ENCODE results near the gene CDSN. TPM values are rescaled to one million over a fixed set of nuclear protein-coding genes. Genes with fewer than 3 reads are reported as not detected.

The CDSN gene
- total RNA-seq, 1 experiment from 2014 or later = 0.12 TPM

DNA sequence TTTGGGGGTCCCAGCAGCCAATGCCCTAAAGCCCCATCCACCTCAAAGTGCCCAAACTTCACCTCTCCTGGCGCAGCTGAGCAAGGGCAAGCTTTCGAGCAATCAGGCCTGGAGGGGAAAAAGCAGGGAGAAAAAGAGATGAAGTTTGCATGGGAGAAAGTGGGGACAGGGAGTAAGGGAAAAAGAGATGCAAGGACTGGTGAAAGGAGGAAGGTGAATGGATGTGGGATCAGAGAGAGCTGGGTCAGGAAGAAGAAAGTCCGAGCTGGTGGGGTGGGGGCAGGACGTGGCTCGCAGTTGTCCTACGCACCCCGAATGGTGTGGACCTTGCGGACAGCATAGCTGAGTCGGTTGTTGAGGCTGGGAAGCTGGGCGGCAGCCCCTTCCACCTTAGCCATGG lies 25.1 kb upstream of the CDSN start:
- ChIA-PET RAD21 (ENCODE audit: low non-redundant PET in 1 of 2, low total read pairs in 2 of 2, uncharacterized antibody in 2 of 2, unreplicated experiment in 2 of 2) (no interaction called here), POLR2A (no interaction called here), CTCF (no interaction called here)
- Histone ChIP-seq H3K9me3 (ENCODE audit: control insufficient read depth in 1 of 2, insufficient read depth in 1 of 2, low read depth in 1 of 2, low read length in 2 of 2) (no peaks in the 10 kb centered on the region), H3K27ac (ENCODE audit: low read depth, low read length) (no peak overlapping the region), H3K4me1 (ENCODE audit: control insufficient read depth in 1 of 2, insufficient read depth in 2 of 2, low read length in 2 of 2) (no peaks in the 10 kb centered on the region), H3K4me3 (replicated peaks in 1 of 2; ENCODE audit: low read depth in 1 of 2, low read length in 2 of 2) (no peak overlapping the region), H3K79me2 (ENCODE audit: insufficient read depth, low read length) (no peaks in the 10 kb centered on the region), H3K27me3 (ENCODE audit: insufficient read depth, low read length) (no peaks in the 10 kb centered on the region), H2AFZ (ENCODE audit: low read depth, low read length, poor library complexity, severe bottlenecking) (no peak overlapping the region), H3K36me3 (ENCODE audit: control insufficient read depth in 1 of 2, insufficient read depth in 2 of 2, low read length in 2 of 2) (peaks cover 0 to 3% of the 10 kb centered on the region in 2 experiments; a peak in 1 of 4 replicates), H3K4me2 (ENCODE audit: low read length) (no peak overlapping the region), H3K9me2 (ENCODE audit: insufficient read depth) (no peaks in the 10 kb centered on the region), H4K20me1 (ENCODE audit: insufficient read depth) (no peaks in the 10 kb centered on the region), H3K9ac (ENCODE audit: low read length) (no peak overlapping the region)
- TF ChIP-seq ELF1 (IDR thresholded peaks at IDR 0.05; ENCODE audit: borderline replicate concordance, low read depth) (no peak), SIN3A (IDR thresholded peaks at IDR 0.05; ENCODE audit: low read depth) (no peak), ZNF274 (IDR thresholded peaks at IDR 0.05; ENCODE audit: low read depth, low read length) (no peak), POLR2AphosphoS5 (IDR thresholded peaks at IDR 0.05; ENCODE audit: low read depth, low read length) (no peak), CEBPB (IDR thresholded peaks at IDR 0.05; ENCODE audit: low read depth) (no peak), CBX3 (IDR thresholded peaks at IDR 0.05; ENCODE audit: low read depth) (no peak), RAD21 (IDR thresholded peaks at IDR 0.05; ENCODE audit: low read depth) (no peak), FOSL1 (IDR thresholded peaks at IDR 0.05; ENCODE audit: low read depth) (no peak)
- TF ChIP-seq, protein P1, sequence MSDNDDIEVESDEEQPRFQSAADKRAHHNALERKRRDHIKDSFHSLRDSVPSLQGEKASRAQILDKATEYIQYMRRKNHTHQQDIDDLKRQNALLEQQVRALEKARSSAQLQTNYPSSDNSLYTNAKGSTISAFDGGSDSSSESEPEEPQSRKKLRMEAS (IDR thresholded peaks at IDR 0.05) = no peak
- no TSS peak for BruUV-seq (replicated peaks)
- DNase-seq (ENCODE audit: low read depth, low spot score) (no peak), ATAC-seq (no peak)
- intact Hi-C loops (cut with micrococcal nuclease) = no loop called here

DNA sequence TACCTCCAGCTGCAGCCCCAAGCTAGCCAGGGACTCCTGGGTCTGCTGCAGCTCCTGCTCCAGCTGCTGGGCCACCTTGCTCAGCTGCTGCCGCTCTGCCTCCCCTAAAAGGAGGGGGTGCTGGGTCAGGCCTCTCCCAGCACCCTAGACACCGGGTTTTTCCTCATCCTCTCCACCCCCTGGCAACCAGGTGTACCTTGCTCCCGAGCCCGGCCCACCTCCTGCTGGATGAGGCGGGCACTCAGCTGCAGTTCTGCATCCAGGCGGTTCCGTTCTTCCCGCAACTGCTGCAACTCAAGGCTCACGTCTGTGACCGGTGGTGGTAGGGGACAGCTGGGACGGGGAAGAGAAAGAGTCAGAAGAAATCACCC lies 24.7 kb upstream of the CDSN start:
- no peak overlapping the region for H3K9ac ChIP-seq (ENCODE audit: low read length)
- DNase-seq (ENCODE audit: low read depth, low spot score) = no peak
- no peak for ATAC-seq
- no peak overlapping the region for H3K4me3 ChIP-seq (replicated peaks in 1 of 2; ENCODE audit: low read depth in 1 of 2, low read length in 2 of 2)
- BruUV-seq (replicated peaks) = no TSS peak
- H3K79me2 ChIP-seq (ENCODE audit: insufficient read depth, low read length) = no peaks in the 10 kb centered on the region
- ChIA-PET CTCF (no interaction called here), POLR2A (no interaction called here), RAD21 (ENCODE audit: low non-redundant PET in 1 of 2, low total read pairs in 2 of 2, uncharacterized antibody in 2 of 2, unreplicated experiment in 2 of 2) (no interaction called here)
- H4K20me1 ChIP-seq (ENCODE audit: insufficient read depth) = no peaks in the 10 kb centered on the region
- H3K27me3 ChIP-seq (ENCODE audit: insufficient read depth, low read length) = no peaks in the 10 kb centered on the region
- no peak overlapping the region for H3K4me2 ChIP-seq (ENCODE audit: low read length)
- H3K4me1 ChIP-seq (ENCODE audit: control insufficient read depth in 1 of 2, insufficient read depth in 2 of 2, low read length in 2 of 2) = no peaks in the 10 kb centered on the region
- H3K9me3 ChIP-seq (ENCODE audit: control insufficient read depth in 1 of 2, insufficient read depth in 1 of 2, low read depth in 1 of 2, low read length in 2 of 2) = no peaks in the 10 kb centered on the region
- intact Hi-C loops (cut with micrococcal nuclease) = no loop called here
- TF ChIP-seq JUND (IDR thresholded peaks at IDR 0.05) (no peak), EGR1 (IDR thresholded peaks at IDR 0.05; ENCODE audit: low read depth) (no peak), POLR2A (IDR thresholded peaks at IDR 0.05; ENCODE audit: borderline replicate concordance, extremely low read depth, insufficient read depth, insufficient read length) (no peak)
- H2AFZ ChIP-seq (ENCODE audit: low read depth, low read length, poor library complexity, severe bottlenecking) = no peak overlapping the region
- H3K9me2 ChIP-seq (ENCODE audit: insufficient read depth) = no peaks in the 10 kb centered on the region
- peaks cover 0 to 3% of the 10 kb centered on the region in 2 experiments; a peak in 1 of 4 replicates for H3K36me3 ChIP-seq (ENCODE audit: control insufficient read depth in 1 of 2, insufficient read depth in 2 of 2, low read length in 2 of 2)
- H3K27ac ChIP-seq (ENCODE audit: low read depth, low read length) = no peak overlapping the region
